Calu3 (cell line): ENCODE results near the gene MUC6. TPM values are rescaled to one million over a fixed set of nuclear protein-coding genes. Genes with fewer than 3 reads are reported as not detected.
"Not testable (repeated sequence)": the region's sequence is repeated elsewhere in the genome, so short reads cannot be mapped to it uniquely, and the experiment has no call there.

Experiments
- BruUV-seq: library from RNA; stranded (reverse); fragments of 400-500 nt; replicated peaks from 2 replicates; lab custom pipeline; 2021; lab: Mats Ljungman, UMichigan
- CTCF ChIA-PET: fragments of 300-600 bp; sonication (Branson Sonifier 250); formaldehyde crosslinking; loops from one replicate; lab custom pipeline; 2022; ENCODE audit warnings: antibody characterized with exemption; lab: Charles Lee
- DNase-seq: peaks from one replicate; pipeline ENCODE4 v3.0.0; 2022
- H3K27ac Mint-ChIP-seq: one replicate; pipeline ENCODE4 v1.8.0; 2022; ENCODE audit warnings: mixed read lengths; ENCODE audit not compliant: unreplicated experiment
- H3K27me3 Mint-ChIP-seq: one replicate; pipeline ENCODE4 v1.8.0; 2022; ENCODE audit warnings: mixed read lengths; ENCODE audit not compliant: unreplicated experiment
- H3K36me3 Mint-ChIP-seq: one replicate; pipeline ENCODE4 v1.8.0; 2022; ENCODE audit warnings: mild to moderate bottlenecking, moderate library complexity, mixed read lengths; ENCODE audit not compliant: insufficient read depth, unreplicated experiment
- H3K4me1 Mint-ChIP-seq: one replicate; pipeline ENCODE4 v1.8.0; 2022; ENCODE audit warnings: mild to moderate bottlenecking, low read depth, mixed read lengths; ENCODE audit not compliant: unreplicated experiment
- H3K4me3 Mint-ChIP-seq: one replicate; pipeline ENCODE4 v1.8.0; 2022; ENCODE audit warnings: mild to moderate bottlenecking, low read depth, moderate library complexity, mixed read lengths; ENCODE audit not compliant: unreplicated experiment
- H3K9me3 Mint-ChIP-seq: one replicate; pipeline ENCODE4 v1.8.0; 2022; ENCODE audit warnings: low read depth, mixed read lengths; ENCODE audit not compliant: unreplicated experiment
- intact Hi-C: fragments of 100-400 bp; cut with micrococcal nuclease; formaldehyde crosslinking; loops from one replicate; pipeline ENCODE4 v1.10.0; 2022; ENCODE audit not compliant: unreplicated experiment
- total RNA-seq: library from RNA; stranded (reverse); gene quantifications from 2 replicates; pipeline ENCODE4 v1.2.3, GENCODE V29; 2022
- TF ChIP-seq, protein P1 (sequence below): fragments of 200-600 bp; IDR thresholded peaks from one replicate; pipeline ENCODE4 v1.8.0; 2022; ENCODE audit warnings: antibody characterized with exemption; ENCODE audit not compliant: unreplicated experiment

Gene MUC6
- total RNA-seq, 1 experiment from 2014 or later, result 0.73 TPM

DNA sequence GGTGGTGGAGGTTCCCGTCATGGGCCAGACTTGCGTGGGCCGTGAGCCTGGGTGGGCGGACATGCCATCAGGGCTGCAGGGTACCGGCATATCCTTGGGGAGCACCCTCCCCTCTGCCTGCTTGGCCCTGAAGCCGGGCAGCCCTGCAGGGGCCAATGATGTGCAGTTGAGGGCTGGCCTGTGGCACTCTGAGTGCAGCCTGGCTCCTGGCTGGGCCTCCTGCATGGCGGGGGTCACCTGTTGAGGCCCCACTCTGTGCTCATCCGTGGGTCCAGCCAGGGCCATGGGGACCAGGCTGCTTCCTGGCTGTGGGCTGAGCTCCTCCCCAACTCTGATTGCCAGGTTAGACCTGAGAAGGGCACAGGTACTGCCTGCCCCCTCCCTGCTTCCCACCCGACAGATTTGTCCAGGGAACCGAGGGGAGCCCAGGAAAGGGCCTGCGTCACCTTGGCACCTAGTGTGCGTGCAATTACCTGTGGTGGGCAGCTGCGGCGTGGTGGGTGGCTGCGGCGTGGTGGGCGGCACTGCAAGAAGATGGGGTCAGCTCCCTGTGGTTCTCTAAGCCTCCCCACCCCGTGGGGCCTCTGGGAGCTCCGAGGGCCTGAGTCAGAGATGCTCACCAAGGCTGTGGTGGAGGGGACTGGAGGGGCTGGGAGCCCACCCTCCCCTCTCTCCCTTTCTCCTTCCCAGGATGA, 16.2 kb downstream of the MUC6 start:
- no peaks in the 10 kb centered on the region for H3K4me1 Mint-ChIP-seq
- BruUV-seq, result no TSS peak

DNA sequence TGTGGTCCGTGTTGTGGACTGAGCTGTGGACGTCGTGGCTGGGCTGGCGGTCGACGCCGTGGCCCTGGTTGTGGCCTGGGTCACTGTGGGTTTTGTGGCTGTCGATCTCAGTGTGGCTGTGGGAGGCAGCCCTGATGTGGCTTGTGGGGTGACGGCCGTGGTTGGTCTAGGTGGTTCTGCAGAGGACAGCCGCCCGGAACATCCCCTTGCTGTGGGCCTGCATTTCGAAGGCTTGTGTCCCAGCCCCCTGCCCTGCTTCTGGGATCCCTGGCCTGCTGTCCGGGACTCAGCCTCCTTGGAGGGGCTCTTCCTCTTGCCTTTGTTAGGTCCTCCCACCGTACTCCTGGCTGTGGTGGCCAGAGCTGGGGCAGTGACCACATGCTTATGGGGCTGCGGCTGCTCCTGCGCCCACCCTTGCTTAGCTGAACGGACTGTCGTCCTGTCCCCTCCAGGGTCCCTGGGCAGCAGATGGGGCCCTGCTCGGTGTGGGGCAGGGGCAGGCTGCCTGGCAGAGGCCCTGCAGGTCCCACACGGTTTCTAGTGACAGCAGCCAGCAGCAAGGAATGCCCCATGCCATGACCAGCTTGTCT, 17.1 kb downstream of the MUC6 start:
- TF ChIP-seq, protein P1, sequence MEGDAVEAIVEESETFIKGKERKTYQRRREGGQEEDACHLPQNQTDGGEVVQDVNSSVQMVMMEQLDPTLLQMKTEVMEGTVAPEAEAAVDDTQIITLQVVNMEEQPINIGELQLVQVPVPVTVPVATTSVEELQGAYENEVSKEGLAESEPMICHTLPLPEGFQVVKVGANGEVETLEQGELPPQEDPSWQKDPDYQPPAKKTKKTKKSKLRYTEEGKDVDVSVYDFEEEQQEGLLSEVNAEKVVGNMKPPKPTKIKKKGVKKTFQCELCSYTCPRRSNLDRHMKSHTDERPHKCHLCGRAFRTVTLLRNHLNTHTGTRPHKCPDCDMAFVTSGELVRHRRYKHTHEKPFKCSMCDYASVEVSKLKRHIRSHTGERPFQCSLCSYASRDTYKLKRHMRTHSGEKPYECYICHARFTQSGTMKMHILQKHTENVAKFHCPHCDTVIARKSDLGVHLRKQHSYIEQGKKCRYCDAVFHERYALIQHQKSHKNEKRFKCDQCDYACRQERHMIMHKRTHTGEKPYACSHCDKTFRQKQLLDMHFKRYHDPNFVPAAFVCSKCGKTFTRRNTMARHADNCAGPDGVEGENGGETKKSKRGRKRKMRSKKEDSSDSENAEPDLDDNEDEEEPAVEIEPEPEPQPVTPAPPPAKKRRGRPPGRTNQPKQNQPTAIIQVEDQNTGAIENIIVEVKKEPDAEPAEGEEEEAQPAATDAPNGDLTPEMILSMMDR, result no peak
- no peak for DNase-seq
- Mint-ChIP-seq H3K4me3 (no peak overlapping the region), H3K36me3 (peaks cover 18% of the 10 kb centered on the region), H3K27me3 (no peaks in the 10 kb centered on the region), H3K9me3 (peaks cover 24% of the 10 kb centered on the region), H3K4me1 (no peaks in the 10 kb centered on the region), H3K27ac (no peak overlapping the region)
- CTCF ChIA-PET, result no interaction called here
- no TSS peak for BruUV-seq
- intact Hi-C loops, result no loop called here

More for the DNA sequence above, 16.2 kb downstream of the MUC6 start:
- Mint-ChIP-seq H3K27me3 (no peaks in the 10 kb centered on the region), H3K27ac (no peak overlapping the region), H3K36me3 (peaks cover 18% of the 10 kb centered on the region), H3K9me3 (peaks cover 24% of the 10 kb centered on the region), H3K4me3 (no peak overlapping the region)
- TF ChIP-seq, protein P1, result no peak
- intact Hi-C loops, result no loop called here
- DNase-seq, result no peak
- CTCF ChIA-PET, result no interaction called here

DNA sequence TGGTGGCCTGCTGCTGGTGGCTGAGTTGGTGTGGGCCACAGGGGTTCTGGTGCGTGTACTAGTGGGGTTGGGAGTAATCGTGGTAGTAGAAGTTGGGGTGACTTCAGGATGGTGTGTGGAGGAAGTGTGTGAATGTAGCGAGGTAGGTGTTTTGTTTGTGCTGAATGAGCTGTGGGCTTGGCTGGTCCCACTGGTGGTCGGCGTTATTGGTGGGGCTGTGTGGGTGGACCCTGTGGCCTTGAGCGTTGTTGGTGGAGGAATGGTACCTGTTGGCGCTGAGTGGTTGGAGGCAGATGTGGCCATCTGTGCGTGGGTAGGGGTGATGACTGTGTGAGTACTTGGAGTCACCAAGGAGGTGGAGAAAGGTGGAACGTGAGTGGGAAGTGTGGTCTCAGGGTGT, 18.4 kb downstream of the MUC6 start:
- Mint-ChIP-seq H3K27ac (no peak overlapping the region), H3K4me1 (no peaks in the 10 kb centered on the region), H3K4me3 (no peak overlapping the region), H3K9me3 (peaks cover 24% of the 10 kb centered on the region), H3K36me3 (peaks cover 18% of the 10 kb centered on the region), H3K27me3 (no peaks in the 10 kb centered on the region)
- intact Hi-C loops, result no loop called here
- TF ChIP-seq, protein P1, result no peak
- CTCF ChIA-PET, result no interaction called here
- DNase-seq, result no peak
- BruUV-seq, result no TSS peak

DNA sequence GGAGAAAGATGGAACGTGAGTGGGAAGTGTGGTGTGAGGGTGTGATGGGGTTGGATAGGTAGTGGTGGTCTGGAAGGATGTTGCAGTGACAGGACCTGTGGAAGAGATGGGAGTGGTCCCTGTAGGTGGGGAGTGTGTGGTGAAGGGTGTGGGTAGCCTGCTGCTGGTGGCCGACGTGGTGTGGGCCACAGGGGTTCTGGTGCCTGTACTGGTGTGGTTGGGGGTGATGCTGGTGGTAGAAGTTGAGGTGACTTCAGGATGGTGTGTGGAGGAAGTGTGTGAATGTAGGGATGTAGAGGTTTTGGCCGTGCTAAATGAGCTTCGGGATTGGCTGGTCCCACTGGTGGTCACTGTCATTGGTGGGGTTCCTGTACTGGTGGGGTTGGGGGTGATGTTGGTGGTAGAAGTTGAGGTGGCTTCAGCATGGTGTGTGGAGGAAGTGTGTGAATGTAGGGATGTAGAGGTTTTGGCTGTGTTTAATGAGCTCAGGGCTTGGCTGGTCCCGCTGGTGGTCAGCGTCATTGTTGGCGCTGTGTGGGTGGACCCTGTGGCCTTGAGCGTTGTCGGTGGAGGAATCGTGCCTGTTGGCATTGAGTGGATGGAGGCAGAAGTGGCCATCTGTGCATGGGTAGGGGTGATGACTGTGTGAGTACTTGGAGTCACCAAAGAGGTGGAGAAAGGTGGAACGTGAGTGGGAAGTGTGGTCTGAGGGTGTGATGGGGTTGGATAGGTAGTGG, 19.1 kb downstream of the MUC6 start:
- CTCF ChIA-PET, result interaction anchor here (0.6 kb wide), 1 partner anchor 206 kb away, joined by 3 read pairs; no protein-coding TSS in a partner anchor
- intact Hi-C loops, result no loop called here
- Mint-ChIP-seq H3K4me1 (no peaks in the 10 kb centered on the region), H3K27me3 (no peaks in the 10 kb centered on the region), H3K27ac (no peak overlapping the region), H3K9me3 (peaks cover 21% of the 10 kb centered on the region), H3K36me3 (peaks cover 18% of the 10 kb centered on the region), H3K4me3 (no peak overlapping the region)
- TF ChIP-seq, protein P1, result no peak
- BruUV-seq, result no TSS peak
- DNase-seq, result no peak

DNA sequence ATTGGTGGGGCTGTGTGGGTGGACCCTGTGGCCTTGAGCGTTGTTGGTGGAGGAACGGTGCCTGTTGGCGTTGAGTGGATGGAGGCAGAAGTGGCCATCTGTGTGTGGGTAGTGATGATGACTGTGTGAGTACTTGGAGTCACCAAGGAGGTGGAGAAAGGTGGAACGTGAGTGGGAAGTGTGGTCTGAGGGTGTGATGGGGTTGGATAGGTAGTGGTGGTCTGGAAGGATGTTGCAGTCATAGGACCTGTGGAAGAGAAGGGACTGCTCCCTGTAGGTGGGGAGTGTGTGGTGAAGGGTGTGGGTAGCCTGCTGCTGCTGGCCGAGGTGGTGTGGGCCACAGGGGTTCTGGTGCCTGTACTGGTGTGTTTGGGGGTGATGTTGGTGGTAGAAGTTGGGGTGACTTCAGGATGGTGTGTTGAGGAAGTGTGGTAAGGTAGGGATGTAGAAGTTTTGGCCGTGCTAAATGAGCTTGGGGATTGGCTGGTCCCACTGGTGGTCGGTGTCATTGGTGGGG, 19.9 kb downstream of the MUC6 start:
- DNase-seq, H3K4me3 Mint-ChIP-seq, H3K4me1 Mint-ChIP-seq, intact Hi-C loops, H3K27me3 Mint-ChIP-seq, BruUV-seq: not testable (repeated sequence)
- CTCF ChIA-PET, result interaction anchor here (0.6 kb wide), 1 partner anchor 206 kb away, joined by 3 read pairs; no protein-coding TSS in a partner anchor
- Mint-ChIP-seq H3K36me3 (peaks cover 18% of the 10 kb centered on the region), H3K9me3 (peaks cover 21% of the 10 kb centered on the region), H3K27ac (peak overlapping the region; percentile 0)
